ENCODE measurements around the gene MACROD1. TPM values are rescaled to one million over a fixed set of nuclear protein-coding genes. Genes with fewer than 3 reads are reported as not detected.

Gene MACROD1
- total RNA-seq, 6 experiments from 2014 or later: 11.8 to 17.0 (median 13.1) TPM

DNA sequence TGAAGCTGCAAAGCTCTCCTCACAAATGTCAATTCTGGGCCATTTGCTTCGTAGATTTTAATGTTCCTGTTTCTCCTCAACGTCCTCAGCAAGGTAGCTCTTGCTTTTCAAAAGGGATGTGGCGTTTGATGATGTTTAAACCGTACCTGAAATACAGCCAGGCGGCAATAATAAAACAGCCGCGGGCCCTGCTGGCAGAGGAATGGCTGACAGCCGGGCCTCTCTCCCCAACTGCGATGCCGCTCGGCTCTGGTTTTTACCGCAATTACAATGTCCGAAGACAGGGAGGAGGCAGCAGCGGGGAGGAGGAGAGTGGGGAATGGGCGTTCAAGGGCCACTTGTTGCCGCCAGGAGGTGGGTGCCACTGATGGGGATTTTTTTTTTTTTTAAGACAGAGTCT is 27.5 kb downstream of the MACROD1 start:
- no peaks in the 10 kb centered on the region for H3K36me3 Mint-ChIP-seq (ENCODE audit: low read depth)
- DNase-seq: no peak
- TF ChIP-seq, protein P1, sequence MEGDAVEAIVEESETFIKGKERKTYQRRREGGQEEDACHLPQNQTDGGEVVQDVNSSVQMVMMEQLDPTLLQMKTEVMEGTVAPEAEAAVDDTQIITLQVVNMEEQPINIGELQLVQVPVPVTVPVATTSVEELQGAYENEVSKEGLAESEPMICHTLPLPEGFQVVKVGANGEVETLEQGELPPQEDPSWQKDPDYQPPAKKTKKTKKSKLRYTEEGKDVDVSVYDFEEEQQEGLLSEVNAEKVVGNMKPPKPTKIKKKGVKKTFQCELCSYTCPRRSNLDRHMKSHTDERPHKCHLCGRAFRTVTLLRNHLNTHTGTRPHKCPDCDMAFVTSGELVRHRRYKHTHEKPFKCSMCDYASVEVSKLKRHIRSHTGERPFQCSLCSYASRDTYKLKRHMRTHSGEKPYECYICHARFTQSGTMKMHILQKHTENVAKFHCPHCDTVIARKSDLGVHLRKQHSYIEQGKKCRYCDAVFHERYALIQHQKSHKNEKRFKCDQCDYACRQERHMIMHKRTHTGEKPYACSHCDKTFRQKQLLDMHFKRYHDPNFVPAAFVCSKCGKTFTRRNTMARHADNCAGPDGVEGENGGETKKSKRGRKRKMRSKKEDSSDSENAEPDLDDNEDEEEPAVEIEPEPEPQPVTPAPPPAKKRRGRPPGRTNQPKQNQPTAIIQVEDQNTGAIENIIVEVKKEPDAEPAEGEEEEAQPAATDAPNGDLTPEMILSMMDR (IDR thresholded peaks at IDR 0.05): no peak
- no peak overlapping the region for H3K4me3 Mint-ChIP-seq
- H3K27ac Mint-ChIP-seq: no peak overlapping the region
- peaks cover 5% of the 10 kb centered on the region for H3K27me3 Mint-ChIP-seq (ENCODE audit: insufficient read depth)
- no peaks in the 10 kb centered on the region for H3K9me3 Mint-ChIP-seq
- no peaks in the 10 kb centered on the region for H3K4me1 Mint-ChIP-seq (ENCODE audit: low read depth)

DNA sequence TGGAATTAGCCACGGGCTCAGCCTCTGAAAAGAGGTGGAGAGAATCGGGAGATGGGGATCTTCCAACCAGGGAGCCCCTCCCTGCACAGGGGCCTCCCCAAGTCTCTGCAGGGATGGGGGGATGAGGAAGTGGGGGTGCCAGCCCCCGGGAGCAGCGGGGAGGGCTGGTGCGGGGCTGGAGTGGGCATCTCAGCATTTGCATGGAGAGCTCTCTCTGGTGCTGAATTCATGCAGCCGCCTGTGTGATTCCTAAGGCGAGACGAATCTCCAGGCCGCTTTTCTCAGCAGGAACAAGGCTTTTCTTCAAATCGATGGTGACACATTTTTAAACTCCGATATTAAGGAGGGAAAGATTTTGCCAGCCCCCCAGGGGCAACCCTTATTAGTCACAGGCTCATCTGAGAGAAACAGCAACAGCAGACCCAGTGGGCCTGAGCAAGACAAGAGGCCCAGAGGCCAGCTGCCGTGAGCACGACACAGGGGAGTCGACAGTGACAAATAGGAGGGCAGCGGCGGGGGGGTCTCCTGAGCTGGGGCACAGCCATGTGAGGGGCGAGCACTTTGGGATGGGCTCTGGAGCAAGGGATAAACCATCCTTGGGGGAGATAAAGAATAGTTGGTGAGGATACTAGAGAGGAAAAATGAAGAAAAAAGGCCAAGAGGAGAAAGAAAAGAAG is 29.0 kb downstream of the MACROD1 start:
- H3K36me3 Mint-ChIP-seq (ENCODE audit: low read depth): no peaks in the 10 kb centered on the region

DNA sequence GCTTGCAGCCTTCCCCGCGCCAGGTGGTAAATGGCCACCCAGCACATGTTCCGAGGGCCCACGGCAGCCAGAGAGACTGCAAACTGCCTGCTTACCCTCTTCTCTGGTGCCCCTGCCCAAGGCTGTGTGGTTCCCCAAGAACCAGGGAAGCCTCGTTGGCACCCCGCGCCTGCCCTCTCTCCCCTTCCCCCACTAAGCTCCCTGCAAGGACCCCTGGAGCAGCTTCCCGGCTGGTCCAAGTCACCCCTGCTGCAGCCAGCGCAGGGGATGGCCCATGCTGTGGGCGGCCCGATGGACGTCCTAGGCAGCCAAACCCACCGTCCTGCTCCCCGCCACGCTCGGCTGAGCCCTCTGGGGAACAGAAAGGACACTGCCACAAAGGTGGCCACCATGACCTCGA is 30.2 kb downstream of the MACROD1 start:
- Mint-ChIP-seq H3K27ac (no peak overlapping the region), H3K9me3 (no peaks in the 10 kb centered on the region), H3K4me1 (ENCODE audit: low read depth) (no peaks in the 10 kb centered on the region), H3K27me3 (ENCODE audit: insufficient read depth) (peaks cover 5% of the 10 kb centered on the region), H3K4me3 (no peak overlapping the region), H3K36me3 (ENCODE audit: low read depth) (no peaks in the 10 kb centered on the region)
- TF ChIP-seq, protein P1 (IDR thresholded peaks at IDR 0.05): no peak
- no peak for DNase-seq

More for the DNA sequence above, 29.0 kb downstream of the MACROD1 start:
- peaks cover 5% of the 10 kb centered on the region for H3K27me3 Mint-ChIP-seq (ENCODE audit: insufficient read depth)
- no peak for DNase-seq
- no peak overlapping the region for H3K27ac Mint-ChIP-seq
- H3K9me3 Mint-ChIP-seq: no peaks in the 10 kb centered on the region
- no peaks in the 10 kb centered on the region for H3K4me1 Mint-ChIP-seq (ENCODE audit: low read depth)
- no peak overlapping the region for H3K4me3 Mint-ChIP-seq
- TF ChIP-seq, protein P1 (IDR thresholded peaks at IDR 0.05): no peak

DNA sequence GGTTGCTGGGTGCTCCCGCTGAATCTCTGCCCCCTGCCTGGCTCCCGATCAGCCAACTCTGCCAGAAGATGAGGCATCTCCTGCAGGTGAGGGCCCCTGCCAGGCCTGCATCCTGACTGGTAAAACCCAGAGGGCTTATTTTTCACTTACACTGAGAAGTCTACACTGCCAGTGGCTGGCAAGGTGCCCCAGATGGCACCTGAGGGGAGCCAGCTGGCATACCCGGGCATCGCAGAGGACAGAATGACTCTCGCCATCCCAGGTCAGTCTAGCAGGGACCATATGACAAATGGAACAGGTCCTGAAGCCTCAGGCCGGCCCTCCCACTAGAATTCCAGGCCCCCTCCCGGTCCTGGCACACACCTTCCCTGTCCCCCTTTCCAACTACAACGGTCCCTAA is 30.9 kb downstream of the MACROD1 start:
- Mint-ChIP-seq H3K4me3 (no peak overlapping the region), H3K4me1 (ENCODE audit: low read depth) (no peaks in the 10 kb centered on the region), H3K27me3 (ENCODE audit: insufficient read depth) (peaks cover 5% of the 10 kb centered on the region), H3K36me3 (ENCODE audit: low read depth) (no peaks in the 10 kb centered on the region), H3K27ac (no peak overlapping the region), H3K9me3 (no peaks in the 10 kb centered on the region)
- TF ChIP-seq, protein P1 (IDR thresholded peaks at IDR 0.05): no peak
- DNase-seq: no peak

DNA sequence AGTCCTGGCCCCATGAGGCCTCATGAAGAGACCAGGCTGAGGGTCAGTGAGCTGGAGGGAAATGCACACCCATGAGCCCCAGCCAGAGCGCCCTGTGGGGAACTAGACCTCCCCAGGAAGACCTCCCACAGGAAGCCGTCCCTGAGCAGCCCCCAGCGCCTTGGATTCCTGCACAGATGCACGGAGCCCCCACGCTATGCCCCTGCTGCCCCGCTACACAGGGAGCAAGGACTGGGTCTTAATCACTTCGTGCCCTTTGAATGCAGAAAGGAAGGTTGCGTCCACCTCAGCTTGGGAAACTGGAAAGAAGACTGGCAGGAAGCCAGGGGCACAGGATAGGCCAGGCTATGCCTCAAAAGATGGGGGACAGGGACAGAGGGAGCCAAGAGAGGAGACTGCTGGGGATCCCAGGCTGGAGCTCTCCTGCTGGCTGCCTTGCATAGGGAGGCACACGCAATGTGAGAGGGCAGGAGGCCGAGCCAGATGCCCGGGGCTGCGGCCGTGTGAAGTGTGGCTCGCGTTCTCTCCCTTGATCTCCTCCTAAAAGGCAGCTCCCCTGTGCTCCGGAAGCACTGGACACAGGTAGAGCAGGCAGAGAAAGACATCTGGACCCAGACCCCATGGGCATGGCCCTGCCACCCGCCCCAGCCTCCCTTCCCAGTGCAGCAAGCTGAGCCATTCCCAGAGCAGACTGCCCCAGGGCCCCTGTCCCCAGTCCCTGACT is 32.8 kb downstream of the MACROD1 start:
- Mint-ChIP-seq H3K9me3 (no peaks in the 10 kb centered on the region), H3K27ac (no peak overlapping the region), H3K27me3 (ENCODE audit: insufficient read depth) (peaks cover 5% of the 10 kb centered on the region), H3K4me1 (ENCODE audit: low read depth) (no peaks in the 10 kb centered on the region), H3K36me3 (ENCODE audit: low read depth) (no peaks in the 10 kb centered on the region), H3K4me3 (no peak overlapping the region)
- no peak for DNase-seq
- TF ChIP-seq, protein P1 (IDR thresholded peaks at IDR 0.05): no peak
